SK-N-MC (cell line): ENCODE measurements around the gene MRPS18B.
"Not testable (repeated sequence)": the region's sequence is repeated elsewhere in the genome, so short reads cannot be mapped to it uniquely, and the experiment has no call there.

Source experiments
- DNase-seq: peaks from one replicate; pipeline ENCODE4 v3.0.0-alpha.2; 2011; ENCODE audit warnings: low read depth, low spot score
- H3K27ac ChIP-seq: fragments of 200-600 bp; sonication (generic); 2 replicates; pipeline ENCODE4 v1.5.1; 2016; ENCODE audit warnings: mixed run types
- H3K36me3 ChIP-seq: fragments of 200-600 bp; sonication (generic); 2 replicates; pipeline ENCODE4 v1.6.1; 2017; ENCODE audit warnings: antibody characterized with exemption, low read length, mixed read lengths; ENCODE audit not compliant: insufficient read depth
- H3K4me3 ChIP-seq: fragments of 200-600 bp; sonication (generic); 2 replicates; pipeline ENCODE4 v1.5.1; 2016
- H3K9ac ChIP-seq: fragments of 200-600 bp; sonication (generic); 2 replicates; pipeline ENCODE4 v1.8.0; 2017; ENCODE audit warnings: mixed run types, mixed read lengths; ENCODE audit not compliant: insufficient read length
- H3K9me3 ChIP-seq: fragments of 200-600 bp; sonication (generic); 2 replicates; pipeline ENCODE4 v1.6.1; 2017; ENCODE audit warnings: low read depth, mild to moderate bottlenecking, antibody characterized with exemption, low read length, moderate library complexity, mixed read lengths
- EZH2 ChIP-seq: fragments of 200-600 bp; sonication (generic); IDR thresholded peaks from one replicate; pipeline ENCODE4 v1.6.1; 2017; ENCODE audit warnings: antibody characterized with exemption
- FOXP2 ChIP-seq: optimal IDR thresholded peaks from 2 replicates; pipeline ENCODE3; 2011; ENCODE audit warnings: mild to moderate bottlenecking, moderate library complexity; ENCODE audit not compliant: insufficient read depth; ENCODE audit errors: extremely low read length, control extremely low read depth
- POLR2AphosphoS5 ChIP-seq: IDR thresholded peaks from 2 replicates; pipeline ENCODE4 v1.6.1; 2012; ENCODE audit warnings: mild to moderate bottlenecking, low read depth, low read length, borderline replicate concordance

MRPS18B gene

DNA sequence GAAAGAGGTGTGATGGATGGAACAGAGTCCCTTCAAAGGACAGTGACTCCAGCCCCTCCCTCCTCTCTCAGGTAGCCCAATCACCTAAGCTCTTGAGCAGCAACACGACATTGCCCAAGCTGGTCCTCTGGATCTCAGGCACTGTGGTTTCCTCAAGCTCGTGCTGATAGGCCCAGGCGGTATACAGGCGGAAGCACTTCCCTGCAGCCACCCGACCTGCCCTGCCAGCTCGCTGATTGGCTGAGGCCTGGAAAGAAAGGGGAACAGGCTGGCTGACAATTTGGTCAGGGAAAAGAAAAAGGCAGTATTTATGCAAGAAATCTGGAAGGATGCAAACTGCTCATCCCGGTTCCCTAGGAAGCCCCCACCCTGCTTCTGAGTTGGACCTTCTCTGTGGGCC, 38.9 kb downstream of the MRPS18B start:
- H3K4me3 ChIP-seq = no peak overlapping the region
- no peaks in the 10 kb centered on the region for H3K9me3 ChIP-seq
- DNase-seq = no peak
- no peak overlapping the region for H3K9ac ChIP-seq
- TF ChIP-seq EZH2 (no peak), POLR2AphosphoS5 (no peak), FOXP2 (no peak)
- H3K36me3 ChIP-seq = peaks cover 71% of the 10 kb centered on the region
- H3K27ac ChIP-seq = no peak overlapping the region

DNA sequence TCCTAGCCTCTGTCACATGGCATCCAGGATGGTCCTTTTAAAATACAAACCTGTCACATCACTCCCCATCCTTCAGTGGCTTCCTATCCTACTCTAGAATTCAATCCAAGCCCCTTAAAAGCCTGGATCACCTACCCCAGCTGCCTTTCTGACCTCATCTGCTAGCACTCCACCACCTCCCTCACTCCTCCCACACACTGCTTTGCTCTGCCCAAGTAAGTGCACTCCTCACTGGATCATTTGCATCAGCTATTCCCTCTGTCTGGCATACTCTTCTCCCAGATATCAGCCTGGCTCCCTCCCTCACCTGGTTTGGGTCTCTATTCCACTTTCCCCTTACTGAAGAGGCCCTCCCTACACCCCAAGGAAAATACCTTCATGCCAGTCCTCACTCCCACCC, 39.8 kb downstream of the MRPS18B start:
- TF ChIP-seq EZH2 (no peak), POLR2AphosphoS5 (no peak), FOXP2 (no peak)
- H3K9ac ChIP-seq = no peak overlapping the region
- peaks cover 71% of the 10 kb centered on the region for H3K36me3 ChIP-seq

DNA sequence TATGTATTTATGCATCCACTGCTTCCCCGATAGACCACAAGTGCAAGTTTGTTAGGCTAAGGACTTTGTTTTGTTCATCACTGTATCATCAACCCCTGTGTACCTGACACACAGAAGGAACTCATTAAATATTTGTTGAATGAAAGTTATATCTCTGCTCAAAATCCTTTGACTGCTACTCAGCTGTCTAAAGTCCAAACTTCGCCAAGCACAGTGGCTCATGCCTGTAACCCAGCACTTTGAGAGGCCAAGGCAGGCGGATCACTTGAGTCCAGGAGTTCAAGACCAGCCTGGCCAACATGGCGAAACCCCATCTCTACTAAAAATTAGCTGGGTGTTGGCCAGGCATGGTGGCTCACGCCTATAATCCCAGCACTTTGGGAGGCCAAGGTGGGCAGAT, 40.3 kb downstream of the MRPS18B start:
- H3K9ac ChIP-seq, DNase-seq, H3K27ac ChIP-seq, H3K4me3 ChIP-seq, H3K9me3 ChIP-seq: not testable (repeated sequence)
- peaks cover 72% of the 10 kb centered on the region for H3K36me3 ChIP-seq

More for the DNA sequence above, 39.8 kb downstream of the MRPS18B start:
- Histone ChIP-seq H3K27ac (no peak overlapping the region), H3K4me3 (no peak overlapping the region), H3K9me3 (no peaks in the 10 kb centered on the region)
- no peak for DNase-seq

DNA sequence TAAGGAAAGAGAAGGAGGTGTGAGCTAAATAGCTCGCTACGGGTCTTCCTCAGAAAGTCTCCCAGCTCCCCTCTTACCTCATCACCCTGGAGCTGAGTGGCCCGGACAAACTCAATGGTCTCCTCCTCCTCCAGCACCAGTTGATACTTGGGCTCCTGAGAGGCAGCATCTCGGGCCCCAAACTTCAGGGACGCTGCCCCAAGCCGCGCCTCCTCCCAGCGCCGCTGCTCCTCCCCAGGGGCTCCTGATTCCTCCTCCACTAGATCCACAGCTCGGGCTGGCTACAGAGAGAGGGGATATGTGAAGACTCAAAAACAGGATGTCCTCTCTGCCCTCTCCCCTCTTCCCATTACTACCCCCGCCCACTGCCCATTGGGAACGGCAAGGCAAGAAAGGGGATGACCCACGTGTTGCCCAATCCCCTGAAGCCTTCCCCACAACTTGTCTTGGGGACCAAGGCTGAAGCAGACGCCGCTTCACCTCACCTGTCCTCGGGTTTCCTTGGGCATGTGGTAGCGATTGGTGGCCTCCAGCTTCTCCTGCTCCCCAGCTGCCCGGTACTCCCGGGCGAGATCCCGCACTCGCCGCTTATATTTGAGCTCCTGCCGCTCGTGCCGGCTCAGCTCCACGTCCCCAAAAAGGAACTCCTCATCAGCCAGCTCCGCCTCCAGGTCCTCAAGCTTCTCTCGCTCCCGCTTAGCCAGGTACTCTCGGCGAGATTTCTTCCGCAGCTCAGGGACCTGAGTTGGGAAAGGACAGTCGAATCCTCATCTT, 47.5 kb downstream of the MRPS18B start:
- H3K4me3 ChIP-seq = no peak overlapping the region
- no peak overlapping the region for H3K27ac ChIP-seq
- TF ChIP-seq POLR2AphosphoS5 (no peak), FOXP2 (no peak), EZH2 (no peak)
- no peak overlapping the region for H3K9ac ChIP-seq
- DNase-seq = no peak
- H3K36me3 ChIP-seq = peaks cover 63% of the 10 kb centered on the region
- H3K9me3 ChIP-seq = no peaks in the 10 kb centered on the region

DNA sequence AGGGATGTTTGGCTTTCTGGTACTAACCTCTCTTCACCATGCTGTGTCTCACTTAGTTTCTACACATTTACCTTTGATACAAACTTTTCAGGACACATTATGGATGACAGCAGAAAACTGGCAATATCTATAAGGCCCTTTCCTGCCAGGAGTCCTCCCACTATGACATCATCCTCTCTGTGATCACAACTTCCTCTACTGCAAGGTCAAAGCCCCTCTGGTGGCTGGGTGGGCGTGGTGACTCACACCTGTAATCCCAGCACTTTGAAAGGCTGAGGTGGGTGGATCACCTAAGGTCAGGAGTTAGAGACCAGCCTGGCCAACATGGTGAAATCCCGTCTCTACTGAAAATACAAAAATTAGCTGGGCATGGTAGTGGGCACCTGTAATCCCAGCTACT, 48.7 kb downstream of the MRPS18B start:
- not testable (repeated sequence) for H3K9ac ChIP-seq, DNase-seq, H3K4me3 ChIP-seq, H3K27ac ChIP-seq, H3K9me3 ChIP-seq
- peaks cover 67% of the 10 kb centered on the region for H3K36me3 ChIP-seq

DNA sequence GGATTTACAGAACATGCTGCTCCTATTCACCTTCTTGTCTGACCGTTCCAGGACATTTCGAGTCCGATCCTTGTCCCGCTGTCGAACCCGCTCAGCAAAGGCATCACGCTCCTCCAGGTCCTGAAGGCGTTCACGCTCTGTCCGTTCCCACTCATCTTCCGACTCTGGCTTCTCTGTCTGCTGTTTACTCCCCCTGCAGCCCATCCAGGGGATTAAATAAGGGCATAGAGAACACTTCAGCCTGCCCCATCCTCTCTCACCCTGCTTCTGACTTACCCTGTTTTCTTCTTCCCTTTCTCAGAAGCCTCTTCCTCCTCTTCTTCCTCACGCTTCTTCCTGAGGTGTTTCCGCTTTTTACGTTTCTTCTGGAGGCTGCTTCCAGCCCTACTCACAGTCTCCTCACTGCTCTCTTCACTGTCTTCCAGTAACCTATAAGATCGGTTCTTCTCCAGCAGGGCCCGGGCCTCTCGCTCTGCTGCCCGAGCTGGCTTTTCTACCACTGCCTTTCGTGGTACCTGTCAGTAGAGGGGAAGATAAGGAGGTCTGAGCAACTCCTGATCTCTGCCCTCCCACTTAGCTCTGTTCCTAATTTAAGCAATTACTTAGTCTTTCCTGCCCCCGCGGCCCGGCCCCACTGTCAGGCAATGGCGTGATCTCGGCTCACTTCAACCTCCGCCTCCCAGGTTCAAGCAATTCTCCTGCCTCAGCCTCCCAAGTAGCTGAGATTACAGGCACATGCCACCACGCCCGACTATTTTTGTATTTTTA, 53.3 kb downstream of the MRPS18B start:
- Histone ChIP-seq H3K9ac (no peak overlapping the region), H3K27ac (no peak overlapping the region), H3K36me3 (peaks cover 32% of the 10 kb centered on the region), H3K4me3 (no peak overlapping the region), H3K9me3 (no peaks in the 10 kb centered on the region)
- no peak for TF ChIP-seq EZH2
- no peak for TF ChIP-seq FOXP2
- TF ChIP-seq POLR2AphosphoS5 = no peak
- no peak for DNase-seq

DNA sequence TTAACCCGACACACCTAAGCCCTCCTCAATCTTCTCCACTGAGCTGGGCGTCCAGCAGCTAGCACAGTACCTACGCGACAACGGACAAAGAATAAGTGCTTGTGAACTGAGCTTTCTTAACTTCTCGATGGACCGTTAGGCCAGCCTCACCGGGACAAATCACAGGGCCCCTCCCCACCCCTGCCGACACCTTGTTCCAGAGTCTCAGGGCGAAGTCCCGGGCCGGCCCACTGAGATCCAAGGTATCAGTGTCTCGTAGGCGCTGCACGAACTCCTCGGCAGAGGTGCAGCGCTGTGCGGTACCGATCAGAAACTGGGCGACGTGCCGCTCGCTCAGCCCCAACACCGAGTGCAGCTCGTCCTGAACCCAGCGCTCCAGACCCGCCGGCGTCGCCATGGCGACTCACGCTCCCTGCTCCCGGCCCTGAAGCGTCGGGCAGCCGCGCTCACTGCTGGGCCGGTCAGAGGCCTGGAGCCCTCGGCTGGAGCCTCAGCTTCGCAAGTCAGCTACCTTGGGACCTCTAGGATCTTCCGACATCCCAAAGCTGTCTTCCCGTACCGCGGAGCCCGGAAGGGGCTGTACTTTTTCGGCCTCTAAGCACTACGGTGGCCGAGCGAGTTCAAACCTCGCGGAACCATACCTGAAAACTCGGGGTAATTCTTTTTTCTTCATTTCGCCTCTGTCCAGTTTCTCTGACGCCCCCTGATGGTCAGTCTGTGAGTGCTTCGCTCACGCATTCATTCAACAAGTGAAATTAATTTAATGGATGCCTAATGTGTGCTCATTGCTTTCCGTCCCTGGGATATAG, 55.0 kb downstream of the MRPS18B start, which contains the start of gene DHX16:
TSS of gene DHX16 (minus strand) at position 562 of the 809 bp plus-strand sequence. CDS start at position 397, 165 bp downstream.
- H3K4me3 ChIP-seq = peak within 1 kb of the TSS; percentile 93
- peak within 1 kb of the TSS; percentile 38 for H3K27ac ChIP-seq
- H3K36me3 ChIP-seq = peaks cover 26% of the 10 kb centered on the region
- H3K9ac ChIP-seq = peak within 1 kb of the TSS; percentile 86
- TF ChIP-seq POLR2AphosphoS5 (peak; percentile 87), EZH2 (no peak)
- no peaks in the 10 kb centered on the region for H3K9me3 ChIP-seq
- DNase-seq = peak; percentile 92
